H1 (cell line): ENCODE data around the gene INO80.

Source experiments
- CTCF ChIP-seq, 3 experiments: IDR thresholded peaks; 1 replicate in 2 of 3; 2 replicates in 1 of 3; pipeline versions ENCODE4 v1.5.1 to v1.6.1; 2011; ENCODE audit warnings: low read length in 3 of 3, mild to moderate bottlenecking in 3 of 3, inconsistent platforms in 2 of 3, low read depth in 1 of 3, moderate library complexity in 1 of 3; ENCODE audit not compliant: insufficient read depth in 1 of 3; ENCODE audit errors: control extremely low read depth in 1 of 3
- EZH2 ChIP-seq: fragments of 200-600 bp; sonication (generic); IDR thresholded peaks from 2 replicates; pipeline ENCODE4 v1.7.1; 2012; ENCODE audit warnings: low read depth, mild to moderate bottlenecking, moderate library complexity, low read length, inconsistent platforms; ENCODE audit not compliant: severe bottlenecking
- FOSL1 ChIP-seq: IDR thresholded peaks from 2 replicates; pipeline ENCODE4 v1.6.1; 2011; ENCODE audit warnings: mild to moderate bottlenecking, low read depth, low read length, moderate library complexity; ENCODE audit not compliant: insufficient read depth
- TEAD4 ChIP-seq: IDR thresholded peaks from 2 replicates; pipeline ENCODE4 v1.6.1; 2012; ENCODE audit warnings: low read depth, low read length, inconsistent platforms, mixed read lengths

GRCh38 chr15:41048397-41048796 is 67.7 kb downstream of the INO80 start:
- no peak for TF ChIP-seq CTCF (IDR thresholded peaks at IDR 0.05; ENCODE audit: control extremely low read depth in 1 of 3, insufficient read depth in 1 of 3, low read depth in 1 of 3, low read length in 3 of 3)
- TF ChIP-seq FOSL1: no peak
- no peak for TF ChIP-seq EZH2
- TF ChIP-seq TEAD4: no peak
